Measurements from ENCODE around the gene ATP8A2. TPM values are rescaled to one million over a fixed set of nuclear protein-coding genes. Genes with fewer than 3 reads are reported as not detected.

The ATP8A2 gene
- total RNA-seq, 1 donor = 0.72 TPM

- no peaks in the 10 kb centered on the region for H3K36me3 ChIP-seq (ENCODE audit: insufficient read depth, low read length)
- H3K27me3 ChIP-seq (ENCODE audit: insufficient read depth, low read length) = peaks cover 10% of the 10 kb centered on the region
- DNase-seq (ENCODE audit: insufficient read length, low spot score, missing footprints) = no peak
- H2AFZ ChIP-seq (ENCODE audit: low read length) = no peak overlapping the region
- H4K20me1 ChIP-seq (ENCODE audit: insufficient read depth, low read length) = no peaks in the 10 kb centered on the region
- TF ChIP-seq, protein P1, sequence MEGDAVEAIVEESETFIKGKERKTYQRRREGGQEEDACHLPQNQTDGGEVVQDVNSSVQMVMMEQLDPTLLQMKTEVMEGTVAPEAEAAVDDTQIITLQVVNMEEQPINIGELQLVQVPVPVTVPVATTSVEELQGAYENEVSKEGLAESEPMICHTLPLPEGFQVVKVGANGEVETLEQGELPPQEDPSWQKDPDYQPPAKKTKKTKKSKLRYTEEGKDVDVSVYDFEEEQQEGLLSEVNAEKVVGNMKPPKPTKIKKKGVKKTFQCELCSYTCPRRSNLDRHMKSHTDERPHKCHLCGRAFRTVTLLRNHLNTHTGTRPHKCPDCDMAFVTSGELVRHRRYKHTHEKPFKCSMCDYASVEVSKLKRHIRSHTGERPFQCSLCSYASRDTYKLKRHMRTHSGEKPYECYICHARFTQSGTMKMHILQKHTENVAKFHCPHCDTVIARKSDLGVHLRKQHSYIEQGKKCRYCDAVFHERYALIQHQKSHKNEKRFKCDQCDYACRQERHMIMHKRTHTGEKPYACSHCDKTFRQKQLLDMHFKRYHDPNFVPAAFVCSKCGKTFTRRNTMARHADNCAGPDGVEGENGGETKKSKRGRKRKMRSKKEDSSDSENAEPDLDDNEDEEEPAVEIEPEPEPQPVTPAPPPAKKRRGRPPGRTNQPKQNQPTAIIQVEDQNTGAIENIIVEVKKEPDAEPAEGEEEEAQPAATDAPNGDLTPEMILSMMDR (IDR thresholded peaks at IDR 0.05; ENCODE audit: extremely low read depth, low read depth, low read length) = no peak
- no peak overlapping the region for H3K4me3 ChIP-seq (ENCODE audit: insufficient read depth, low read length)
- H3K79me2 ChIP-seq (ENCODE audit: insufficient read depth, low read length) = no peaks in the 10 kb centered on the region
- peaks cover 20% of the 10 kb centered on the region for H3K4me1 ChIP-seq (ENCODE audit: insufficient read depth, low read length)
- H3K9me3 ChIP-seq (ENCODE audit: low read depth, low read length) = no peaks in the 10 kb centered on the region
- H3K27ac ChIP-seq (ENCODE audit: low read depth, low read length) = peak overlapping the region; percentile 71
- H3K4me2 ChIP-seq (ENCODE audit: insufficient read depth, low read length) = no peak overlapping the region
Observed at GRCh38 chr13:25733001-25733491, 361.3 kb downstream of the ATP8A2 start.

- H3K4me2 ChIP-seq (ENCODE audit: insufficient read depth, low read length) = no peak overlapping the region
- no peak overlapping the region for H3K27ac ChIP-seq (ENCODE audit: low read depth, low read length)
- DNase-seq (ENCODE audit: insufficient read length, low spot score, missing footprints) = no peak
Observed at GRCh38 chr13:25733696-25734435, 362.1 kb downstream of the ATP8A2 start.

DNA sequence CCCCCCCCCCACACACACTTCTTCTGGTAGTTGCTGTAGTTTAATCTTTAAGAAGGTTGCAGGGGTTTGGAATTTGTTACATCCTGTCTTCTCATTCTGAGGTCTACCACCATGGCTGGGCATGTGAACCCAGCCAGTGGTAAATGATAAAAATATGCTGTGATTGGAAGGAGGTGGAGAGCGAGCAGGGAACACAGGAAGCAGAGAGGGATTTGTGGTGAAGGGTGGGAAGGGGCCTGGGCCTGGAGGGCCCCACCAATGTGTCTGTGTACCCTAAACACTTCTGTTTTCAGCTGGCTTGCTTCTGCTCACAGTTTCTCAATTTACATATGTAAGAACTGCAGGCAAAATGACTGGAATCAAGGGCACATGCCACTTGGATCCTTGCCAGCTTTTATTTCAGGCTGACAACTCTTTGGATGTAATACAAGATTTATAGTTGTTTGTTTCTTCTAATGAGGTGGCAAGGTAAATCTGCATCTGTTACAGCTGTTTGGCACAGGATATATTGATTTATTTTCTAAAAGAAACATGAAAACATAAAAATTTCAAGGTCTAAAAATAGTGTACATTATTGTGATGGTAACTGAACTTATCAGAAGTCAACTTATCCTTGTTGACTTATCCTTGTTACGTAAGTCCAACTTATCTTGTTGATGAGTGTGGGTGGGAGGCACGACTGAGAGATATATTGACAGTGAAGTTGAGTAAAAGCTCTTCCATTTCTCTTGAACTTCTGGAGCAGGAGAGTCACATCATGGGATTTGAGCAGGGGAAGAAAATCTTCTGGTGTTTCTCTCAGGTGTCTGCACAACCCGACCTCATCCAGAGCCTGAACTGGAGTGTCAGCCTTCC, 366.8 kb downstream of the ATP8A2 start:
- H3K79me2 ChIP-seq (ENCODE audit: insufficient read depth, low read length) = no peaks in the 10 kb centered on the region
- H4K20me1 ChIP-seq (ENCODE audit: insufficient read depth, low read length) = no peaks in the 10 kb centered on the region
- H2AFZ ChIP-seq (ENCODE audit: low read length) = peak overlapping the region; percentile 62
- peak overlapping the region; percentile 54 for H3K4me2 ChIP-seq (ENCODE audit: insufficient read depth, low read length)
- TF ChIP-seq, protein P1 (IDR thresholded peaks at IDR 0.05; ENCODE audit: extremely low read depth, low read depth, low read length) = no peak
- H3K27me3 ChIP-seq (ENCODE audit: insufficient read depth, low read length) = no peaks in the 10 kb centered on the region
- no peak for DNase-seq (ENCODE audit: insufficient read length, low spot score, missing footprints)
- H3K4me1 ChIP-seq (ENCODE audit: insufficient read depth, low read length) = peaks cover 14% of the 10 kb centered on the region
- no peaks in the 10 kb centered on the region for H3K9me3 ChIP-seq (ENCODE audit: low read depth, low read length)
- peak overlapping the region; percentile 13 for H3K27ac ChIP-seq (ENCODE audit: low read depth, low read length)
- H3K4me3 ChIP-seq (ENCODE audit: insufficient read depth, low read length) = no peak overlapping the region
- no peaks in the 10 kb centered on the region for H3K36me3 ChIP-seq (ENCODE audit: insufficient read depth, low read length)

More at GRCh38 chr13:25733696-25734435, 362.1 kb downstream of the ATP8A2 start:
- TF ChIP-seq, protein P1 (IDR thresholded peaks at IDR 0.05; ENCODE audit: extremely low read depth, low read depth, low read length) = no peak
- H4K20me1 ChIP-seq (ENCODE audit: insufficient read depth, low read length) = no peaks in the 10 kb centered on the region
- H3K36me3 ChIP-seq (ENCODE audit: insufficient read depth, low read length) = no peaks in the 10 kb centered on the region
- no peak overlapping the region for H3K4me3 ChIP-seq (ENCODE audit: insufficient read depth, low read length)
- H3K9me3 ChIP-seq (ENCODE audit: low read depth, low read length) = no peaks in the 10 kb centered on the region
- H3K4me1 ChIP-seq (ENCODE audit: insufficient read depth, low read length) = peaks cover 27% of the 10 kb centered on the region
- H3K27me3 ChIP-seq (ENCODE audit: insufficient read depth, low read length) = peaks cover 4% of the 10 kb centered on the region
- no peak overlapping the region for H2AFZ ChIP-seq (ENCODE audit: low read length)
- no peaks in the 10 kb centered on the region for H3K79me2 ChIP-seq (ENCODE audit: insufficient read depth, low read length)

- no peaks in the 10 kb centered on the region for H3K27me3 ChIP-seq (ENCODE audit: insufficient read depth, low read length)
- no peaks in the 10 kb centered on the region for H3K36me3 ChIP-seq (ENCODE audit: insufficient read depth, low read length)
- H4K20me1 ChIP-seq (ENCODE audit: insufficient read depth, low read length) = no peaks in the 10 kb centered on the region
- H3K4me3 ChIP-seq (ENCODE audit: insufficient read depth, low read length) = no peak overlapping the region
- H3K4me2 ChIP-seq (ENCODE audit: insufficient read depth, low read length) = no peak overlapping the region
- H2AFZ ChIP-seq (ENCODE audit: low read length) = no peak overlapping the region
- no peaks in the 10 kb centered on the region for H3K9me3 ChIP-seq (ENCODE audit: low read depth, low read length)
- H3K4me1 ChIP-seq (ENCODE audit: insufficient read depth, low read length) = peaks cover 14% of the 10 kb centered on the region
- TF ChIP-seq, protein P1 (IDR thresholded peaks at IDR 0.05; ENCODE audit: extremely low read depth, low read depth, low read length) = no peak
- DNase-seq (ENCODE audit: insufficient read length, low spot score, missing footprints) = no peak
- no peak overlapping the region for H3K27ac ChIP-seq (ENCODE audit: low read depth, low read length)
- H3K79me2 ChIP-seq (ENCODE audit: insufficient read depth, low read length) = no peaks in the 10 kb centered on the region
Observed at GRCh38 chr13:25739376-25739775, 367.6 kb downstream of the ATP8A2 start.

Measured in osteoblast (primary cell).